NCI-H1105 (cell line): Measurements from ENCODE around the gene SYNPO.
A peak's percentile ranks its signal among the peaks of the same experiment; 100 is the strongest.

Experiments used
- DNase-seq: peaks from one replicate; lab custom pipeline; 2025; lab: John Stamatoyannopoulos, UW

Gene SYNPO

DNA sequence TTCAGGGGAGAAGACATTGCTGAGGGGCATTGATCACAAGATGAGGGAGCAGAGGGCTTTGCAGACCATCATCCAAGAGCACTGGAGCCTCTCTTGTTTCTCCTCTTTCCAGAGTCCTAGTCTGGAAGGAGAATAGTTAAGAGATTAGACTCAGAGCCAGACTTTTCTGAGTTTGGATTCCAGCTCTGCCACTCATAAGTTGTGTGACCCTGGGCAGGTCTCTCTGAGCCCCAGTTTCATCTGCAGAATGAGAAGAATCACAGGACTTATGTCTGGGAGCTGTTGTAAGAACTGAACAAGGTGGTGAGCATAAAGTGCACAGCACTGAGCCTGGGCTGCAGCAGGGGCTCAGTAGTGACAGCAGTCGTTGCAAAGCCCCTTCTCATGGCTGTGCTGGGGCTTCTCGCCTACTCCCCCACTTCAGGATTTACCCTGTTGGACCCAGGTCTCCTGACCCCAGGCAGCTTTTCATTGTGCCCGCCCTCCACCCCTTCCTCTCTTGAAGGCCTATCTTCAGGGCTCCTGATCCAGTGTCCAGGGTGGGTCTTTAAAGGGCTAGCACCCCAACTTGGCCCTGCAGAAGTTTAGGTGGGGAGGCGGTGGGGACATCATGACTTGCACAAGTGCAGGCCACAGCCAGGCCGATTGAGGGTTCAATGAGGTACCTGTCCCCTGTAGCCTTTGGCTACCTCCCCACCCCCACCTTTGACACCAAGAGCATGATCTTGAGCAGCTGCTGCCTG, 1.5 kb downstream of the SYNPO start:
- no peak for DNase-seq

DNA sequence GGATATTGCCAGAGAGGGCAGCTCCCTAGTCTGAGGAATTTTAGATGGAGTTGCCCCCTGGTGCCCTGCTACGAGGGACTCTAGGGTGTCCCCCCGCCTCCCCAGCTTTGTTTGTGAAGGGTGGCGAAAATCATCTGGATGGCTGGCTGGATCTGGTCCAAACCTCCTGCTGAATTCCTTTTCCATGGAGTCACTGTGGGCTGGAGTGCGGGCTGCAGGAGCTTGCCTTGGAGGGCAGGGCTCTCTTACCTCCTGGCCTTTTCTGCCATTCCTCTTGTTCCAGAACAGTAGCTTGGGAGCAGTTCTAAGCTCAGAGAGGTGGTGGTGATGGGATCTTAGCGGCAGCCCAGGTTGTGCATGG, 2.1 kb downstream of the SYNPO start:
- DNase-seq = no peak

DNA sequence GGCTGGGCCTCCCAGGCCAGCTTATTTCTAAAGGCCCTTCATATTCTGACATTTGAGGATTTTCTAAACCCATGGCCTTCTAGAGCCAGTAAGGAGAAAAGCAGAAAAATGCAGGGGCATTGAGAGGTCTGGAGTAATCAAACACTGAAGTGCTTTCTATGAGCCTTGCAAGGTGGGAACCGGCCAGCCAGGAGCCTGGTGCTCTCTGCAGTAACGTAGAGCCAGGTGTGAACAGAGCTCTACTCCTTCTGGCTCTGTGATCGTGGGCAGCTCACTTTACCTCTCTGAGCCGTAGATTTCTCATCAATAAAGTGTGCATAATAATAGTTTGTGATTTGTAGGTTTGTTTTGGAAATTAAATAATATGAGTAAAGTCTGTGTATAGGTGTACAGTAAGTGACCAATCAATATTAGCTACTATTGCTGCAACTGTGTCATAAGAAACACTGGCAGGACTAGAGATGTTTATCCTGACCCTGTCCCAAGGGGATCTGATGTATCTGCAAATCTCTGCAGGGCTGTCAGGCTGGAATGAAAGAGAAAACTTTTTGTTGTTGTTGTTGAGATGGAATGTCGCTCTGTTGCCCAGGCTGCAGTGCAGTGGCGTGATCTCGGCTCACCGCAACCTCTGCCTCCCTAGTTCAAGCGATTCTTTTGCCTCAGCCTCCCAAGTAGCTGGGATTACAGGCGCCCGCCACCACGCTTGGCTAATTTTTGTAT, 2.7 kb downstream of the SYNPO start:
- DNase-seq = no peak

DNA sequence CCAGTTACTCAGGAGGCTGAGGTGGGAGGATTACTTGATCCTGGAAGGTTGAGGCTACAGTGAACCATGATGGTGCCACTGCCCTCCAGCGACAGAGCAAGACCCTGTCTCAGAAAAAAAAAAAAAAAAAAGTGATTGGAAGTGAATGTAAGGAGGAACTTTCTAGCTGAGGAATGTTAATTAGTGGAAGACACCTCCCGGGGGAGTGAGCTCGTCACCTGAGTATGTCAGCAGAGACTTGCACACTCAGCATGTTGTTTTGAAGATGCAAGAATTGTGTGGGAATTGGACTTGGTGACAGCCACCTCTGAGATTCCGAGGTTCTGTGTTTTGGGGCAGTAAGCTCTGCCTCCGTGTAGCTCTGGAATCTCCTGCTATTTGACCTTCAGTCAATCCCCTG, 3.6 kb downstream of the SYNPO start:
- DNase-seq = no peak

DNA sequence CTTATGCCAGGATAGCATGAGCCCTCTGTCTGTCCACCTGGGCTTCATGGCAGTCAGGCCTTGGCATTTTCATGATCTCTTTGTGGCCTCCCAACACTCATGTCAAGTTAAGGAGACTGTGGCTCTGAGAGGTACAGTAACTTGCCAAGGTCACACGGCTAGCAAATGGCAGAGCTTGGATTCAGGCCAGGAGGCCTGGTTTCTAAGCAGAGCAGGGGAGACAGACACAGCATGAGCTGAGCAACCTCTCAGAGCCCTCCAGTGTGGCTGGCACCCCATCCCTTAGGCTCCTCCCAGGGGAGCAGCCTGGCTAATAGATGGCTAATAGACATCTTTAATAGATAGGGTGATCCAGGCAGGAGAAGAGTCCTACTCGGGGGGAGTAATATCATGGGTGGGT, 4.1 kb downstream of the SYNPO start:
- no peak for DNase-seq

DNA sequence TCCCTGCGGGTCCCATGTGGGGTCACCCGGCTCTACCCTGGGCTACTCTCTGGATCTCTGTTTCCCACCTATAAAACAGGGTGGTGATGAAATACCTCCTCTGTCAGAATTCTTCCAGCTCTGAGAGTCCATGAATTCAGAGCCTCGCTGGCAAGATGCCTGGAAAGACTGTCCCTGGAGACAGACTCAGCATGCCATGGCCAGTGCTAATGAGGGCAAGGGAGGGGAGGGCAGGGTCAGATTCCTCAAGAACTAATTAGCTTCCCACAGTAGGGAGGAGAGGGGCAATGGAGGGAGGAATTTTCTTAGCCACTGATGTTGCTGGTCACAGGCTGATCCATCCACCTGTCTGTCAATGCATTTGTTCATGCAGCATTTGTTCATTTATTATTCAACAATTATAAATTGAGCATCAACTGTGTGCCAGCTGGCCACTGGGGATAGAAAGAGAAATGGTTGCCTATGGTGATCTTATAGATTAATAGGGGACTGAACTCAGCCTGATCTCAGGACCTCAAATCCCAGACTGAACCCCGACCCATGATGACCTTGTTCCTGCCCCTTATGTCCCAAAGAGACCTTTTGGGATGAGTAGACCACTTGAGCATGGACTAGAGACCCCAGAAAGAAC, 4.7 kb downstream of the SYNPO start:
- no peak for DNase-seq

DNA sequence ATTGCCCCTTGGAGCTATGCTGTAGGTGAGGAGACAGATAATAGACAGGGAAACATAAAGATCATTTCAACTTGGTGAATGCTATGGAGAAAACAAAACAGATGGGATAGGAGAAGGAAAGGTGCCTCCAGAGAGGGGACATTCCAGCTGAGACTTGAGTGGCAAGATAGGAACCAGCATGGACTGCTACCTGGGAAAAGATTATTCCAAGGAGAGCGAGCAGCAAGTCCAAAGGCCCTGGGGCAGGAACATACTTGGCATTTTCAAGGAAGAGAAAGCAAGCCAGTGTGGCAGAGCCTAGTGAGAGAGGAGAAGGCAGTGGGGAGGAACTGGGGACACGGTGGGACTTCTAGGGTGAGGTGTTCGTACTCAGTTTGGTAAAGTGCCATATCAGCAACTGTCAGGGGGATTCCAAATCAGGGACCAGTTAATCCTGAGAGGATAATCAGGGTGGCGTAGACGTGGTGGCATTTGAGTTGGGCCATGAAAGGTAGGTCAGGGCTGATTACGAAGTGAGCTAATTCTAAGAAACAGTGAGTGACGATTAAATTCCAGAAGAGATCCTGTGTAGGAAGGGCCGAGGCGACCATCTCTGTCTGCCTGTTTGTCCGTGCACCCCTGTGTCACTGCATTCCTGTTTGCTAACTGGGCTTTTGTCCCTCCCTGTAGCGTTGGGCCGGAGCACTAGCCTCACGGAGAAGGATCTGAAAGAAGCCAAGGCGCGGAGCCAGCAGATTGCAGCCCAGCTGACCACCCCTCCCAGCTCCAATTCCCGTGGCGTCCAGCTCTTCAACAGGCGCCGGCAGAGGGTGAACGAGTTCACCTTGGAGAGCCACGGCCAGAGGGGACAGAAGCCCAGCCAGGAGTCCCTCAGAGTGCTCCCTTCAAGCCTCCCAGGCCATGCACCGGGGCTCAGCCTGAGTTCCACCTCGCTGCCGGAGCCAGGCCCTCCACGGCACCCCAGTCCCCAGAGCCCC, 7.1 kb downstream of the SYNPO start:
- DNase-seq = no peak

DNA sequence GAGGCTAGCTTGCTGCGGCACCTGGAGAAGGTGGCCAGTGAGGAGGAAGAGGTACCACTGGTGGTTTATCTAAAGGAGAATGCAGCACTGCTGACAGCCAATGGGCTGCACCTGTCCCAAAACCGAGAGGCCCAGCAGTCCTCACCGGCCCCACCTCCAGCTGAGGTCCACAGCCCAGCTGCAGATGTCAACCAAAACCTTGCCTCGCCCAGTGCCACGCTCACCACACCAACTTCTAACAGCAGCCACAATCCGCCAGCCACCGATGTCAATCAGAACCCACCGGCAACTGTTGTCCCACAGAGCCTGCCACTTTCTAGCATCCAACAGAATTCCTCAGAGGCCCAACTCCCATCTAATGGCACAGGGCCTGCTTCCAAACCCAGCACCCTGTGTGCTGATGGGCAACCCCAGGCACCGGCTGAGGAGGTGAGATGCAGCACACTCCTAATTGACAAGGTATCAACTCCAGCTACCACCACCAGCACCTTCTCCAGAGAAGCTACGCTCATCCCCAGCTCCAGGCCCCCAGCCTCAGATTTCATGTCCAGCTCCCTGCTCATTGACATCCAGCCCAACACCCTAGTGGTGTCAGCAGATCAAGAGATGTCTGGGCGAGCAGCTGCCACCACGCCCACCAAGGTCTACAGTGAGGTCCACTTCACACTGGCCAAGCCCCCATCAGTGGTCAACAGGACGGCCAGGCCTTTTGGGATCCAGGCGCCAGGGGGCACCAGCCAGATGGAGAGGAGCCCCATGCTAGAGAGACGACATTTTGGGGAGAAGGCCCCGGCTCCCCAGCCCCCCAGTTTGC, 8.0 kb downstream of the SYNPO start:
- no peak for DNase-seq

DNA sequence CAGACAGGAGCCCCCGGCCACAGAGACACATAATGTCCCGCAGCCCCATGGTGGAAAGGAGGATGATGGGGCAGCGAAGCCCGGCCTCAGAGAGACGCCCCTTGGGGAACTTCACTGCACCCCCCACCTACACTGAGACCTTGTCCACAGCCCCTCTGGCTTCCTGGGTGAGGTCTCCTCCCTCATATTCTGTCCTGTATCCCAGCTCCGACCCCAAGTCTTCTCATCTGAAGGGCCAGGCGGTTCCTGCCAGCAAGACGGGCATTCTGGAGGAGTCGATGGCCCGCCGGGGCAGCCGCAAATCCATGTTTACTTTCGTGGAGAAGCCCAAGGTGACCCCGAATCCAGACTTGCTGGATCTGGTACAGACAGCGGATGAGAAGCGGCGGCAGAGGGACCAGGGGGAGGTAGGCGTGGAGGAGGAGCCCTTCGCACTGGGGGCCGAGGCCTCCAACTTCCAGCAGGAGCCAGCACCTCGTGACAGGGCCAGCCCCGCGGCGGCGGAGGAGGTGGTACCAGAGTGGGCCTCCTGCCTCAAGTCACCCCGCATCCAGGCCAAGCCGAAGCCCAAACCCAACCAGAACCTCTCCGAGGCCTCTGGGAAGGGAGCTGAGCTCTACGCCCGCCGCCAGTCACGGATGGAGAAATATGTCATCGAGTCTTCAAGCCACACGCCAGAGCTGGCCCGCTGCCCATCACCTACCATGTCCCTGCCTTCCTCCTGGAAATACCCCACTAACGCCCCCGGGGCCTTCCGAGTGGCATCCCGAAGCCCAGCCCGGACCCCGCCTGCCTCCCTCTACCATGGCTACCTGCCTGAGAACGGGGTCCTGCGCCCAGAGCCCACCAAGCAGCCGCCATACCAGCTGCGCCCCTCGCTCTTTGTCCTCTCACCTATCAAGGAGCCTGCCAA, 8.9 kb downstream of the SYNPO start:
- no peak for DNase-seq

DNA sequence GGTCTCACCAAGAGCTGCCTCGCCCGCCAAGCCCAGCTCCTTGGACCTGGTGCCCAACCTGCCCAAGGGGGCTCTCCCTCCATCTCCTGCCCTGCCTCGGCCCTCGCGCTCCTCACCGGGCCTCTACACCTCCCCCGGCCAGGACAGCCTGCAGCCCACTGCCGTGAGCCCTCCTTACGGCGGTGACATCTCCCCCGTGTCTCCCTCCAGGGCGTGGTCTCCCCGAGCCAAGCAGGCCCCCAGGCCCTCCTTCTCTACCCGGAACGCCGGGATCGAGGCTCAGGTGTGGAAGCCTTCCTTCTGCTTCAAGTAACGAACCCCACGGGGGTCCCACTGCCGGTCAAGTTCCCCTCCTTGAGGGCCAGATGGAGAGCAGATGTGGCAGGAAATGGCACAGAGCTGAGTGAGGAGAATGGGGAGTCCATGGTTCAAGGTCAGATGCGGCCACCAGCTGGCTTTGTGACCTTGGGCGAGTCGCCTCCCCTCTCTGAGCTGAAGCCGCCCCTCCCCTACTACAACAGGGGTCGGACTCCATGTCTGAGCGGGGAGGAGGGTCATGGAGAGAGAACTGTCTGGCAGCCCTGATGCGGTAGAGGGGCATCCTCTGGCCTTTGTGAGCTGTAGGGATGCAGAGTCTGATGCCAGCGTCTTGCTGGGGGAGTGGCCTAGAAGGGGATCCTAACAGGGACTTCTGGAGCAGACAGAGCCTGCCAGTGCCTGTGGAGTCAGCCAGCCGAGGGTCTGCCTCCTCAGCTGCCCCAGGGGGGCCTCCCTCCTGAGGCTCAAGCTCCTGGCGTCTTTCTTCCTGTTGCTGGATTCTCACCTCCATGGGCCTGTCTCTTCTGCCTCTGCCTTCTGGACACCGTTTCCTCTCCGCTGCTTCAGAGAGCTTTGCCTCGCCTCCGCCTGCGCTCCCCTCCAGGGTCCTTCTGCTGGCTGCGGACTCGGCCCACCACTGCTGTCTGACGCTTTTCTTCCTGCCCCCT, 9.9 kb downstream of the SYNPO start:
- no peak for DNase-seq

DNA sequence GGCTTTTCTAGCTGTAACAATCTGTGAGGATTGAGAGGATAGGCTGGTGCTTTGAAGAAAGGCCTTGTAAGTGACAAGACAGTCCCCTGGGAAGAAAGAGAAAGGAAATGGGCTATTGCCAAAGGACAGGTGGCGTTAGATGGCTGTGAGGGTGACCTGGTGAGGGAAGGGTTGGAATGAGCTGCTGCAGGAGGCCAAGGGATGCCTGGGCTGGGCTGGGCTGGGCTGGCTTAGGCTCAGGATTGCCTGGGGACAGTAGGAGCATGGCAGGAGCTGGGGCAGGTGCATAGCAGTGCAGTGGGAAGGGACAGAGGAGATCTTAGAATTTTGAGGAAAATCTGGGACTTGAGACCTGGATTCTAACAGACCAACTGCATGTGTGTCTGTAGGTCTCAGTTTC, 10.9 kb downstream of the SYNPO start:
- no peak for DNase-seq

DNA sequence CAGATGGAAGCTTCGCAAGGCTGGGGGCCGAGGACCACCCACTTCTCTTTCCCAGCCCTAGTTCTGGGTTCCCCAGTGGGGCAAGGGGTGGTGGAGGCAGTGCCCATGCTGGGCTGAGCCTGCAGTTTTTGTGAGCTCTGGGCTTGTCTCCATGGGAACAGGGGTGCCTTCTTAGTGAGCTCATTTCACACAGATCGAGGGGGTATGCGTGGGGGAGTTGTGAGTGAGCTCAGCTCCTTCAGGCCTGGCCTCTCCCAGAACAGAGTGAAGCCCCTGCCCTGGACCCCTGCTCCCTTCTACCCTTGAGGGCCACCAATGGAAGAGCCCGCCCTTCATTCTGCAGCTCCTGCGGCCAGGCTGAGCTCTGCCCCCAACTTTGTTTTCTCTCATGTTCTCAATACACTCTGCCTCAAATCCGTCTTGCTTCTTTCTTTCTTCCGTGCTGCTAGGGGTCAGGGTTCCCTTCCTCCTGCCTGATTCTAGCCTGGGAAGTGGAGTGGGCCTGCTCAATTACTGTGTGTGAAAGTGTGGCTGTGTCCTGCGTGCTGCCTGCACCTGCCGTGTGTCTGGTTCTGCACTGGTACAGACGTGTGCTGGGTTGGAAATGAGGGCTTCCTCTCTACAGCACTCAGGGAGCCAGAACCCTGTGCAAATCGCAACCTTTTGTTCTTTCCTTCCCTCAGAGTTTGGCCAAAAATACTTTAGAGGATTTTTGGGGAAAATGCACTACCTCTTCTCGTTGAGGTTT, 11.6 kb downstream of the SYNPO start:
- no peak for DNase-seq

DNA sequence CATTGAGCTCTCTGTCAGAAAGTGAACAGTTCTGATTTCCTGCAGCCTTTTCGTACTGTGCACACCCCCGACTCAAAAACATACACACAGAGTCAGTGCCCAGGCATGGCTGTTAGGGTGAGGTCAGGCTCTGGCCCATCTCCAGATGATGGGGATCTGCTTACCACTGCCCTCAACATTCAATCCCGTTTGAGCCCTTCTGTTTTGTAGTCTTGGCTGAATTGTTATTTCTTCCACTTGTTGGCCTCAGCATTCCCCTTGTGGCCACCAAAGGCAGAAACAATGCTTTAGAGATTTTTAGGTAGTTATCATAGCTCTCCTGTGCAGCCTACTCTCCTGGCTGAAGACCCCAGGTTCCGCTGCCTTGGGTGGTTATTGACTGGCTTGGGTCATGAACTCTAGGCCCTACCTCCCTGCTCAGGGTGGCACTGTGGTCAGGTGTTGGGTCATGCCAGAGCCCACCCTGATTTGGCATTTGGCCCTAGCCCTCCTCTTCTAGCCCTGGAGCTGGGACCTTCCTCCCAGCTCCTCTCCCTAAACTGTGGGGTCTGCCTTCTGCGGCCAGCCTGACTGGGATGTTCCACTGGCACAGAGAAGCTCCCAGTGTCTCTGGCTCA, 12.8 kb downstream of the SYNPO start:
- DNase-seq = no peak

DNA sequence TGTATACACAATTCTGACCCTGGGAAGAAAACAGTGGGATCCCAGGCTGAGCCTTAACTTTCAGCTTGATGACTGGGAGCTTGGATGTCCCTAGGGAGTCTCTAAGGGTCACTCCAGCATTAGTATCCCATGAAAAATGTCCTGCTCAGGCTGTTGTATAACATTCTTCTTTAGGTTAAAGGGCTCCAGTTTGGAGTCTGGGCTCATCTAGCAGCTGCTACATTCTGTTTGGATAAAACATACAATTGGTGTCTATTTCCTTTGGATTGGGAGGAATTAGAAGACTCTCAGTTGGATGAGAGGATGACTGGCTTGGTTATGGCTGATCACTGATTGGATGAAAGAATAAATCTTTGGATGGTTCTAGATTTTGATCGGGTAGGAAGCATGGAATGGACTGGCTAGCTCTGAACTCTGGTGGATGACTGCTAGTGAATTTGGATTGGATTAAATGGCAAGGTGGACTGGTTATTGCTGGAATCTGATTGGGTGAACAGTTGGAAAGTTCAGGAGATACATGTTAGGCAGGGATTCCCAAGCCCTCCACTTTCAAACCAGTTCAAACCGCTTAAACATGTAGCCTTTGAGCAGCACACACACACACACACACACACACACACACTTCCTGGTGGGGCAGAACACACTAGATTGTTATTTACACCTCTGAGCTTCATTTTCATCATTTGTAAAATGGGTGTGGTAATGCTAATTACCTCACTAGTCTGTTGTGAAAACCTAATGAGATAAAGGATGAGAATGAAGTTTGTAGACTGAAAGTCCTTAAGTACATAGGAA, 13.5 kb downstream of the SYNPO start:
- DNase-seq = no peak

DNA sequence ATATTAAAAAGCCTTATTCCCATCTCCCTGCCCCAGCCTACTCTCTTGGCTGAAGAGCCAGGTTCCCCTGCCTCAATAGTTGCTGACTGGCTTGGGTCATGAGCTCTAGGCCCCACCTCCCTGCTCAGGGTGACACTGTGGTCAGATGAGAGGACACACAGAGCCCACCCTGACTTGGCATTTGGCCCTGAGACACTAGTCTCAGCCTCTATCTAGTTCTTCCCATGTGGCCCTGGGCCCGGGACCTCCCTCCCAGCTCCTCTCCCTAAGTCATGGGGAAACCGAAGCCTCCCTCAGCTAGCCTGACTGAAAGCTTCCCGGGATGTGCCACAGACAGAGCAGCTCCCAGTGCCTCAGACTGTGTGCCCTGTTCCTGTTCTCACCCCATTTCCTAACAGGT, 14.8 kb downstream of the SYNPO start:
- DNase-seq = no peak

DNA sequence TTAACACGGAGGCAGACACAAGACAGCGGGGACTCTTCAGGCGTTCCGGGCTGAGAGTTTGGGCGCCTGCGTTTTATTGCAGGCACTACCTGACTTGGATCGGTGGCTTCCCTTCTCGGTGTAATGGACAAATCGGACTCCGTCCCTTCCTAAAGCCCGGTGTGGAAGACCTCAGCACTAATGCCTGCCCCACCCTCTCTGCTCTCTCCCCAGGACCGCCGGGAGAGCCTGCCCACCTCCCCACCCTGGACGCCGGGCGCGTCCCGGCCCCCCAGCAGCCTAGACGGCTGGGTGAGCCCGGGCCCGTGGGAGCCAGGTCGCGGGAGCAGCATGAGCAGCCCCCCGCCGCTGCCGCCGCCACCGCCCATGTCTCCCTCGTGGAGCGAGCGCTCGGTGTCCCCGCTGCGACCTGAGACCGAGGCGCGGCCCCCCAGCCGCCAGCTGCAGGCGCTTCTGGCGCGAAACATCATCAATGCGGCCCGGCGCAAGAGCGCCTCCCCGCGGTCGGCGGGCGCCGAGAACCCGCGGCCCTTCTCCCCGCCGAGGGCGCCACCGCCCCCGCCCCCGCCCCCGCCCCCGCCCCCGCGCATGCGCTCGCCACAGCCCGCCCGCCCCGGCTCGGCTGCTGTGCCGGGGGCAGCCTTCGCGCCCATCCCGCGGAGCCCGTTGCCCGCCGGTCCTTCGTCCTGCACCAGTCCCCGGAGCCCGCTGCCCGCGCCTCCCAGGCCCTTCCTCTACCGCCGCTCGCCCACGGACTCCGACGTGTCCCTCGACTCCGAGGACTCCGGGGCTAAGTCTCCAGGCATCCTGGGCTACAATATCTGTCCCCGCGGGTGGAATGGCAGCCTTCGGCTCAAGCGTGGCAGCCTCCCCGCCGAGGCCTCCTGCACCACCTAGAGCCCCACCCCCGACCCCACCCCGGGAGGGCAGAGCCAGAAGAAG, 16.0 kb downstream of the SYNPO start:
- DNase-seq = peak; percentile 45
